Uterus (tissue), 2 donors: Measurements from ENCODE around the gene PPHLN1.

Experiments used
- POLR2A ChIP-seq, 2 donors: fragments of 450-650 bp; IDR thresholded peaks; one replicate each; pipeline ENCODE4 v1.6.1; 2016; ENCODE audit warnings: antibody characterized with exemption in 2 of 2, mild to moderate bottlenecking in 1 of 2, moderate library complexity in 1 of 2
- TF ChIP-seq, protein P1 (sequence below), 4 experiments: fragments of 200-600 bp in 2 of 4; fragments of 450-650 bp in 2 of 4; sonication (generic) in 2 of 4; IDR thresholded peaks; one replicate each; pipeline ENCODE4 v1.5.1; 2016 to 2019; ENCODE audit warnings: antibody characterized with exemption in 4 of 4, mild to moderate bottlenecking in 2 of 4, moderate library complexity in 1 of 4

DNA sequence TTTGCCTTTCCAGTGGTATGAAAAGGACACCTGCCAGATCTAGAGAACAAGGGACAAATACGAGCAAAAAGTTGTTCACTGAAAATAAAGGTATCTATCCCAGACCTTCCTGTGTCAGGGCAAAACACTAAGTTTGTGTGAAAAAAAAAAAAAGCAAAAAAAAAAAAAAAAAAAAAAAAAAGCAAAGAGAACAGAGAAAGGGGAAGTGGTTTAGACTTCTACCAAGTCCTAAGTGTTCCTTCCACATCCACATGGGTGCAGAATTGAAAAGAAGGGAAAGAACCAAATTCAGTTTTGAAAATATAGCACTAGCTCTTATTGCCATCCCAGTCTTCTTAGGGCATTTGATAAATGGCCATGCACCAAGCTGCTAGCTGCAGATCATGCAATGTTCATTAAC is 41.8 kb upstream of the PPHLN1 start:
- TF ChIP-seq POLR2A (IDR thresholded peaks at IDR 0.05) = no peak
- TF ChIP-seq, protein P1, sequence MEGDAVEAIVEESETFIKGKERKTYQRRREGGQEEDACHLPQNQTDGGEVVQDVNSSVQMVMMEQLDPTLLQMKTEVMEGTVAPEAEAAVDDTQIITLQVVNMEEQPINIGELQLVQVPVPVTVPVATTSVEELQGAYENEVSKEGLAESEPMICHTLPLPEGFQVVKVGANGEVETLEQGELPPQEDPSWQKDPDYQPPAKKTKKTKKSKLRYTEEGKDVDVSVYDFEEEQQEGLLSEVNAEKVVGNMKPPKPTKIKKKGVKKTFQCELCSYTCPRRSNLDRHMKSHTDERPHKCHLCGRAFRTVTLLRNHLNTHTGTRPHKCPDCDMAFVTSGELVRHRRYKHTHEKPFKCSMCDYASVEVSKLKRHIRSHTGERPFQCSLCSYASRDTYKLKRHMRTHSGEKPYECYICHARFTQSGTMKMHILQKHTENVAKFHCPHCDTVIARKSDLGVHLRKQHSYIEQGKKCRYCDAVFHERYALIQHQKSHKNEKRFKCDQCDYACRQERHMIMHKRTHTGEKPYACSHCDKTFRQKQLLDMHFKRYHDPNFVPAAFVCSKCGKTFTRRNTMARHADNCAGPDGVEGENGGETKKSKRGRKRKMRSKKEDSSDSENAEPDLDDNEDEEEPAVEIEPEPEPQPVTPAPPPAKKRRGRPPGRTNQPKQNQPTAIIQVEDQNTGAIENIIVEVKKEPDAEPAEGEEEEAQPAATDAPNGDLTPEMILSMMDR (IDR thresholded peaks at IDR 0.05) = no peak
